Right renal pelvis (tissue), 4 donors: Measurements from ENCODE around the gene PRKCZ. TPM values are rescaled to one million over a fixed set of nuclear protein-coding genes. Genes with fewer than 3 reads are reported as not detected.
A peak's percentile ranks its signal among the peaks of the same experiment; 100 is the strongest.

Experiments used
- DNase-seq, 4 donors: peaks; one replicate each; pipeline ENCODE4 v3.0.0-alpha.2; 2013; ENCODE audit warnings: low read depth in 4 of 4, low spot score in 3 of 4, missing footprints in 1 of 4
- polyA plus RNA-seq, 4 donors: library from polyadenylated mRNA; unstranded; fragments of 120-200 nt; gene quantifications; one replicate each; pipeline ENCODE4 v1.2.1, GENCODE V29; 2013; ENCODE audit not compliant: insufficient read length in 4 of 4

PRKCZ gene
- polyA plus RNA-seq, 4 donors: 32.8 to 37.0 (median 34.0) TPM

DNA sequence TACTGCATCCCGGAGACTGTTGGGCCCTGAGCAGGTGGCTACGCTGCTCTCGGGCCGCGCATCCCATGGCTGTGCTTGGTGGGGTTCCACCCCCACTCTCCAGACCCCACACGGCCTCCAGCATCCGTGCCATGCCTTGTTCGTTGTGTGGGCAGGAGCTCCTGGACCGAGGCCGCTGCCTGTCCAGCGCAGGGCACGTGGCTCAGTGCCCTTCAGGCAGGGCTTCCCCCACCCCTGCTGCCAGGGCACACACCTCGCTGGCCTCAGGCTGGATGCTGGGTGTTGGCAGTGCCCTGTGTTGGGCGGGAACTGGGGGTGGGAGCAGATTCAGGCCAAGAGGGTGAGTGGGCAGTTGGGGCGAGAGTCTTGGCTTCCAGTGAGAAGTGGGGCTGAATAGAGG lies 9.9 kb downstream of the PRKCZ start:
- no peak for DNase-seq

- DNase-seq: no peak
Observed at GRCh38 chr1:2060535-2060934, 10.3 kb downstream of the PRKCZ start.

DNA sequence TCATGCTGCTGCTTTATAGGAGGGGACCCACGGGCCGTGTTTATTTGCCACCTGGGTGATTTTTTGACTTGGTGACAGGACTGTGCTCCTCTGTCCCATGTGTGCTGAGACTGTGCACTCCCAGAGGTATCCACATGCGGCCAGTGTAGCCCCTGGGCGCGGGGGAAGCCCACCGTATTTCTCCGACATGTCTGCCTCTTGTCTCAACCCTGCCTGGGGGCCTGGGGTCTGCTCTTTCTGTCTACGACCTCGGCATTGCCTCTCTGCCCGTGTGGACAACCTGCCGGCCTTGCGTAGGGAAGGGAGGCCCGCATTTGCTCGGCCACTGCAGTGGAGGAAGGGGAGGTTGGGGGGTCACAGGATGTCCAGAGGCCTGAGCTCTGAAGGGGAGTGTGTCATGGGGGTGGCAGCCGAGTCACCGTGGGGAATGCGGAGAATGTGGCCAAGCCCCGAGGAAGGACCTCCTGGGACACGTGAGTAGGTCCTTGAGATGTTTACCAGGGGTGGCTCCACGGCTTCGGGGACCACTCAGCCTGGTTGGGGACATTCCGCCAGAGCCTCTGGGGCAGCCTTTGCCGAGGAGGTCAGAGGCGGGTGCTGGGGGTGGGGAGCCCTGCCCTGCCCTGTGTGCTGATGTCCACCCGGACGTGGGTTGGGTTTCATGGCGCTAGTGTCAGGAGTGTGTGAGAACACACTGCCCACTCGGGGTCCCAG lies 11.0 kb downstream of the PRKCZ start:
- no peak for DNase-seq

GRCh38 chr1:2065699-2066098 lies 15.5 kb downstream of the PRKCZ start:
- DNase-seq: no peak

GRCh38 chr1:2067393-2067792 lies 17.2 kb downstream of the PRKCZ start:
- DNase-seq: no peak

DNA sequence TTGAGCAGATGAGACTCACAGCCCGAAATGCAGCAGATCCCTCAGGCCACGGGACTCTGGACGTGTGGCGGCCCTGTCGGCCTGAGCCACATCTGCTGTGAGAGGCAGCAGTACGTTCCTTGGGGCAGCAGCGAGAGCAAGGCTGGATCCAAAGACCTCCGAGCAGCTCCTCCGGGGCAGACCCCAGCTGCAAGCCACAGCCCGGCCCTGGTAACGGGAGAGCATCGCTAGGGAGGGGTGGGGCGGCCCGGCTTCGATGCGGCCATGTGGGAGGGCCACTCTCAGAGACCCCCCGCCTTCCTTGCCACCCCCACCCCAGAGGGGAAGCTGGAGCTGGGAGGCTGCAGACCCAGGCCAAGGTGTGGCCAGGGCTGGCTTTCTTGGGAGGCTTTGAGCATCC lies 17.8 kb downstream of the PRKCZ start:
- no peak for DNase-seq

DNA sequence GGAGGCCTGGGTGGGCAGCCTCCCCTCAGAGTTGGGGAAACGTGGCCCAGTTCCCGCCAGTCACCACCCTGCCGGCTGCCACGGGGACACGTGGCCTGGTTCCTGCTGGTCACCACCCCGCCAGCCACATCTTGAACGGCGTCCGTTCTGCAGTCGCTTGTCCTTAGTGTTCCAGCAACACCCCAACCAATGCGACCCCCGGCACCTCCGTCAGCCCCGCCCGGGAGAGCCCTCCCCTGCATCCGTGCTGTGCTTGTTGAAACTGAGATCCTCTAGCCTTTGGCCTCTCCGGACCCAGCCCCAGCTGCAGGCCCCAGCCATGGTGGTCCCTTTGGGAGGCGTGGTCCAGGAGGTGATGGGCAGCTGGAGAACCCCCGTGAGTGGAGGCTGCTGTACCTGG lies 18.7 kb downstream of the PRKCZ start:
- no peak for DNase-seq

GRCh38 chr1:2070016-2070415 lies 19.8 kb downstream of the PRKCZ start:
- no peak for DNase-seq

DNA sequence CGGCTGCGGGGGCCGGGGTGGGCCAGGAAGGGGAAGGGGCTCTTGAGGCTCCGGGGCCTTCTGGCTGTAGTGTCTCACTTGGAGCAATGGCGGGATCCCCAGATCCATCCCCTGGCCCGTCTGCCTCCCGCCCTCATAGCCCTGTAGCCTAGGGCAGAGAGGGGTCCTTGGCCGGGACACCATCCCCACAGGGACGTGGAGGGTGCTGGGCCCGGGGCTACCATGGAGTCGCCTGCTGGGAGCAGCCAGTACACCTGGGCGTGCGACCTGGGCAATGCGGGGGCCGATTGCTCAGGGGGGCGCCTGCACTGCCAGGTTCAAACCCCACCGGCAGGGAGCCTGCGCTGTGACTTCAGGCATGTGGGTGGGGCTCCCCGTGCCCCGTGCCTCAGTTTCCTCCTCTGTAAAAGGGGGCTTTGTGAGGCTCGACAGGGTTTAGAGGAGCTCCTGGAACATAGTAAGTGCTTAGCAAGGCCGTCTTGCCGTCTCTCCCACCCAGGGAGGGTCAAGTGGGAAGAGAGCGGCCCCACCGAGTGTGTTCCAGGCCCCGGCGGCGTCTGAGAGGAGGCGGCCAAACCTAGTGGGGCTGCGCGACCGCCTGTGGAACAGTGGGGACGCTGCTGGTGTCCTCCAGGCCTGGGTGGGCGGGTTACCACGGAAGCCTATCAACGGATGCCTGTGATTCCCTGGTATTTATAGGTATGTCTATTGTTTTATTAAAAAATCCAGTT lies 20.8 kb downstream of the PRKCZ start:
- no peak for DNase-seq

GRCh38 chr1:2072109-2072806 lies 22.0 kb downstream of the PRKCZ start:
- DNase-seq: peak in 1 of 4 donors; percentile 17

DNA sequence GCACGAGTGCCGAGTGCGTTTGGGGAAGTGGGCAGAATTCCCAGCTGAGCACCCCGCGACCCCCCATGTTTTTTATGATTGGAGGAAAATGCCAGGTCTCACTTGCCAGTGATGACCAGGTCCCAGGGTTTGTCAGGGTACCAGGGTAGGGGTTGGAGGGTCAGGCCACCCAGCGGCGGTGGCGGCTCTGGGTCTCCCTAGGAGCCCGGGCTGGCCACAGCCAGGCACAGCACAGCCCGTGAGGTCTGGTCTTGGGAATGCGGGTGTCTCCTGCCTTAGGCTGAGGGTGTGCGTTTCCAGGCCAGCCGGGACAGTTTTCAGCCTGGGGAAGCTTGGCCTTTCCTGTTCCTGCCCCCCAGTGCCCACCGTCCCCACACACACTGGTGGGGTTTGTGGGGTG lies 22.7 kb downstream of the PRKCZ start:
- no peak for DNase-seq

DNA sequence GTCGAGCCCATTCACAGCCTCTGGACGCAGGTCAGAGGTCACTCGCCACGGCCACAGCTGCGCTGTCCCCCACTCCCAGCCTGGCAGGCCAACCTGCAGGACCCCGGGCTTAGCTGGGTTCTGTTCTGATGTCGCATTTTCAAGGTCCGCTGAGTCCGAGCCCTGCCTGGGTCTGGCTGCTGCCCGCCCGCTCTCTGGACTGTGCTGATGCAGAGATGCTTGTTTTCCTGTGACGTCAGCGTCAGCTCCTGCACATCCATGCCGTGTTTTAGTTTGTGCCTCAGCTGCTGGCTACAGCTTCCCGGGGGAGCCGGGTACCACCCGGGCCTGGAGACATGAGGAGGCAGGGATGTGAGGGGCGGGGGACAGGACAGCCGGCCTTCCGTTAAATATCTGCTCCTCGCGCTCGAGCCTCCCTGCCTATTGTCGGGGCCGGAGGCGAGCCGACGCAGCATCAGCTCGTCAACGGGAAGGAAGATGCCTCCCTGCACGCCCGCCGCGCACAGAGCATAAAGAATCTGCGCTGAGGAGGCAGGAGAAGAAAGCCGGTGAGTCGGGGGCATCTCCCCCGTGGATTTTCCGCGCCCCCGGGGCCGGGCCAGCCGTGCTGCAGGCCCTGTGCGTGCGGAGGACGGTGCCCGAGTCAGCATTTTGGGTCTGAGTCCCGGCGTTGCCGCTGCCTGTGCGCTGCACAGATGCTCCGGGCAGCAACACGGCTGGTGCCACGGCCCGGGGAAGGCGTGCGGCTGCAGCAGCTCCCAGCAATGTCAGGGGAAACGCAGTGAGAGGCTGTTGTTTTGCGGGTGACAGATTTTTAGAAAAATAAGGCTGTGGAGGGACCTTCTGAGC lies 23.4 kb downstream of the PRKCZ start:
- peak in 1 of 4 donors; percentile 54 for DNase-seq

GRCh38 chr1:2074396-2074795 lies 24.2 kb downstream of the PRKCZ start:
- DNase-seq: no peak

DNA sequence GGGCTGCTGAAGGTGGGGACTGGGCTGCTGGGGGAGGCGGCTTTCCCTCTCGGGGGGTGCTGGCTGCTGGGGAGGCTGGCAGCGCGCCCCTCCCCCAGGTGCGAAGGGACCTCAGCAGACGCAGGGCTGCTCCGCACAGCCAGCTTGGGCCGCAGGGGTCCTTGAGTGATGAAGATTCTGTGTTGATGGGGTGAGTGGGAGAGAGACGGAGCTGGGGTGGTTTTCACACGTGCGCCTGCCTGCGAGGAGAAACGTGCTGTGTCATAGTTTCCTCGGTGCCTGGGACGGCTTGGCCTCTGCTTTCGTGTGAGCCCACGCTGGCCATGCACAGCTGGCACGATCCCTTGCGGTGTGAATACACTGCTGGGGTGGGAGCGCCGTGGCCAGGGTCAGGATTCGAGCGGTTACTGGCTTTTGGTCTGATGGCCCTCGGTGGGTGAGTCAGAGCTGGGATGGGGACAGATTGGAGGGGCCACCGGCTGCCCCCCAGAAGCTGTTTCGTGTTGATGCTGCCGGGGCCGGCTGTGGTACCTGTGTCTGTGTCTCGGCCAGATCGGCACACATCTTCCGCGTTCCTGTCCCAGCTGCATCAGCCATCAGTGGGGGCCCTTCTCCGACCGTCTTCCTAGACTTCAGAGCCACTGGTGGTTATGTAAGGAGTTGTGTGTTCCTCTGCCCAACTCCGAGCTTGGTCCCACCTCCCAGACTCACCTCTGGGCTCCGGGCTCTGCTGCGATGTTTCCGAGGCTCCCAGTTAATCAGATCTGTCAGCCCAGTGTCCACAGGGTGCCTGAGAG lies 24.9 kb downstream of the PRKCZ start:
- DNase-seq: no peak

- DNase-seq: no peak
Observed at GRCh38 chr1:2076826-2077225, 26.6 kb downstream of the PRKCZ start.

- no peak for DNase-seq
Observed at GRCh38 chr1:2078170-2078569, 28.0 kb downstream of the PRKCZ start.

GRCh38 chr1:2079396-2080085 lies 29.3 kb downstream of the PRKCZ start:
- no peak for DNase-seq

- no peak for DNase-seq
Observed at GRCh38 chr1:2080140-2080539, 29.9 kb downstream of the PRKCZ start.

- no peak for DNase-seq
Observed at GRCh38 chr1:2080884-2081283, 30.7 kb downstream of the PRKCZ start.
